Measurements from ENCODE around the gene KCTD4. TPM values are rescaled to one million over a fixed set of nuclear protein-coding genes. Genes with fewer than 3 reads are reported as not detected.
A peak's percentile ranks its signal among the peaks of the same experiment; 100 is the strongest.

Gene KCTD4
- total RNA-seq, 1 experiment from 2014 or later, result not detected

- Histone ChIP-seq H3K9me2 (ENCODE audit: insufficient read depth) (no peaks in the 10 kb centered on the region), H3K4me1 (replicated peaks; ENCODE audit: insufficient read depth) (peaks cover 36% of the 10 kb centered on the region), H3K9me3 (ENCODE audit: insufficient read depth, low read depth) (no peaks in the 10 kb centered on the region), H4K20me1 (ENCODE audit: insufficient read depth) (no peaks in the 10 kb centered on the region), H3K4me3 (peak overlapping the region; percentile 20; the same call in 1 of the 2 replicates), H3F3A (ENCODE audit: insufficient read depth, low read depth) (peaks cover 22% of the 10 kb centered on the region), H2AFZ (no peak overlapping the region), H3K27ac (peak overlapping the region; percentile 82), H3K79me2 (ENCODE audit: low read depth) (peaks cover 39% of the 10 kb centered on the region), H3K4me2 (peak overlapping the region; percentile 63), H3K36me3 (ENCODE audit: low read depth) (no peaks in the 10 kb centered on the region), H3K27me3 (ENCODE audit: insufficient read depth, low read depth) (no peaks in the 10 kb centered on the region)
- intact Hi-C loops (cut with micrococcal nuclease; ENCODE audit: unreplicated experiment), result loop anchor here (2.0 kb wide), 2 partner anchors 13 to 57 kb away; no protein-coding TSS in a partner anchor
- no TSS peak for BruUV-seq (replicated peaks)
- POLR2A ChIA-PET (ENCODE audit: unreplicated experiment), result interaction anchor here (0.6 kb wide), 3 partner anchors 8 to 22 kb away, joined by 4 to 18 read pairs (median 5); no protein-coding TSS in a partner anchor
- DNase-seq, result peak; percentile 55 to 100
- CTCF ChIA-PET, result no interaction called here
- TF ChIP-seq CTCF (conservative IDR thresholded peaks at IDR 0.05), result no peak
- no peak for TF ChIP-seq EZH2 (IDR thresholded peaks at IDR 0.05; ENCODE audit: low read depth)
Measured at GRCh38 chr13:45219938-45220375, 19.1 kb upstream of the KCTD4 start.

GRCh38 chr13:45219123-45219891, 18.5 kb upstream of the KCTD4 start:
- BruUV-seq (replicated peaks), result TSS peak; percentile 84
- H3K9me2 ChIP-seq (ENCODE audit: insufficient read depth), result no peaks in the 10 kb centered on the region
- intact Hi-C loops (cut with micrococcal nuclease; ENCODE audit: unreplicated experiment), result loop anchor here (2.0 kb wide), 1 partner anchor 57 kb away; no protein-coding TSS in a partner anchor
- no peaks in the 10 kb centered on the region for H3K9me3 ChIP-seq (ENCODE audit: insufficient read depth, low read depth)
- peak overlapping the region; percentile 20; the same call in 1 of the 2 replicates for H3K4me3 ChIP-seq
- no peaks in the 10 kb centered on the region for H3K36me3 ChIP-seq (ENCODE audit: low read depth)
- no peak for TF ChIP-seq EZH2 (IDR thresholded peaks at IDR 0.05; ENCODE audit: low read depth)
- TF ChIP-seq CTCF (conservative IDR thresholded peaks at IDR 0.05), result no peak
- H3K27ac ChIP-seq, result peak overlapping the region; percentile 82
- no peaks in the 10 kb centered on the region for H3K27me3 ChIP-seq (ENCODE audit: insufficient read depth, low read depth)
- ChIA-PET POLR2A (ENCODE audit: unreplicated experiment) (interaction anchor here (0.6 kb wide), 4 partner anchors 9 to 39 kb away, joined by 4 to 5 read pairs (median 4); no protein-coding TSS in a partner anchor), CTCF (interaction anchor here (0.7 kb wide), 1 partner anchor 10 kb away, joined by 3 read pairs; no protein-coding TSS in a partner anchor)
- peak overlapping the region; percentile 63 for H3K4me2 ChIP-seq
- peaks cover 34% of the 10 kb centered on the region for H3K79me2 ChIP-seq (ENCODE audit: low read depth)
- no peaks in the 10 kb centered on the region for H4K20me1 ChIP-seq (ENCODE audit: insufficient read depth)
- no peak for DNase-seq
- no peak overlapping the region for H2AFZ ChIP-seq
- H3F3A ChIP-seq (ENCODE audit: insufficient read depth, low read depth), result peaks cover 22% of the 10 kb centered on the region
- H3K4me1 ChIP-seq (replicated peaks; ENCODE audit: insufficient read depth), result peaks cover 36% of the 10 kb centered on the region

GRCh38 chr13:45218689-45219088, 17.8 kb upstream of the KCTD4 start:
- Histone ChIP-seq H2AFZ (no peak overlapping the region), H3K4me2 (peak overlapping the region; percentile 63), H3K9me2 (ENCODE audit: insufficient read depth) (no peaks in the 10 kb centered on the region), H3K79me2 (ENCODE audit: low read depth) (peaks cover 30% of the 10 kb centered on the region), H3K27me3 (ENCODE audit: insufficient read depth, low read depth) (no peaks in the 10 kb centered on the region), H3F3A (ENCODE audit: insufficient read depth, low read depth) (peaks cover 22% of the 10 kb centered on the region), H4K20me1 (ENCODE audit: insufficient read depth) (no peaks in the 10 kb centered on the region), H3K36me3 (ENCODE audit: low read depth) (no peaks in the 10 kb centered on the region), H3K27ac (peak overlapping the region; percentile 82), H3K9me3 (ENCODE audit: insufficient read depth, low read depth) (no peaks in the 10 kb centered on the region), H3K4me3 (no peak overlapping the region), H3K4me1 (replicated peaks; ENCODE audit: insufficient read depth) (peaks cover 36% of the 10 kb centered on the region)
- intact Hi-C loops (cut with micrococcal nuclease; ENCODE audit: unreplicated experiment), result loop anchor here (2.0 kb wide), 1 partner anchor 56 kb away; no protein-coding TSS in a partner anchor
- no TSS peak for BruUV-seq (replicated peaks)
- TF ChIP-seq EZH2 (IDR thresholded peaks at IDR 0.05; ENCODE audit: low read depth), result no peak
- TF ChIP-seq CTCF (conservative IDR thresholded peaks at IDR 0.05), result no peak
- POLR2A ChIA-PET (ENCODE audit: unreplicated experiment), result interaction anchor here (0.6 kb wide), 3 partner anchors 12 to 40 kb away, joined by 4 read pairs; no protein-coding TSS in a partner anchor
- CTCF ChIA-PET, result no interaction called here
- DNase-seq, result no peak

Data from PC-9 (cell line).